ENCODE measurements around the gene ROGDI.

The ROGDI gene

DNA sequence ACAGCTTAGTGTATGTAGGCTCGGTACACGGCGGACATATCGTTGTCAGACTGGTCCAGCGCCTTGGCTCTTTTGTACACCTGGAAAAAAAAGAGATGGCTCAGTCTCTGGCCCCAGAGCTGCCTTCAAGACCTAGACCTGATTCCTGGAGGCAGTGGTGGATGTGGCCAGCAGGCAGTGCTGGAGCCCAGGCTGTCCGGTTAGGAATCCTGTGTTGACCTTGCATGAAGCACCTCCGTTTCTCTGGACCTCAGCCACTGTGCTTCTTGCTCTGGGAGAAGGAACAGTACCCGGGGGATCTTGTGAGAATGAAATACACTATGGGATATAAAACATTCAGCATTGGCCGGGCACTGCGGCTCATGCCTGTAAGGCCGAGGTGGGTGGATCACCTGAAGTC, 2.8 kb upstream of the ROGDI start:
- no peak for DNase-seq (ENCODE audit: low read depth)
- TF ChIP-seq, protein P1, sequence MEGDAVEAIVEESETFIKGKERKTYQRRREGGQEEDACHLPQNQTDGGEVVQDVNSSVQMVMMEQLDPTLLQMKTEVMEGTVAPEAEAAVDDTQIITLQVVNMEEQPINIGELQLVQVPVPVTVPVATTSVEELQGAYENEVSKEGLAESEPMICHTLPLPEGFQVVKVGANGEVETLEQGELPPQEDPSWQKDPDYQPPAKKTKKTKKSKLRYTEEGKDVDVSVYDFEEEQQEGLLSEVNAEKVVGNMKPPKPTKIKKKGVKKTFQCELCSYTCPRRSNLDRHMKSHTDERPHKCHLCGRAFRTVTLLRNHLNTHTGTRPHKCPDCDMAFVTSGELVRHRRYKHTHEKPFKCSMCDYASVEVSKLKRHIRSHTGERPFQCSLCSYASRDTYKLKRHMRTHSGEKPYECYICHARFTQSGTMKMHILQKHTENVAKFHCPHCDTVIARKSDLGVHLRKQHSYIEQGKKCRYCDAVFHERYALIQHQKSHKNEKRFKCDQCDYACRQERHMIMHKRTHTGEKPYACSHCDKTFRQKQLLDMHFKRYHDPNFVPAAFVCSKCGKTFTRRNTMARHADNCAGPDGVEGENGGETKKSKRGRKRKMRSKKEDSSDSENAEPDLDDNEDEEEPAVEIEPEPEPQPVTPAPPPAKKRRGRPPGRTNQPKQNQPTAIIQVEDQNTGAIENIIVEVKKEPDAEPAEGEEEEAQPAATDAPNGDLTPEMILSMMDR (IDR thresholded peaks at IDR 0.05; ENCODE audit: insufficient read depth, low read depth, low read length, missing control alignments): no peak
- no peak overlapping the region for H3K4me3 ChIP-seq (ENCODE audit: low read length)

DNA sequence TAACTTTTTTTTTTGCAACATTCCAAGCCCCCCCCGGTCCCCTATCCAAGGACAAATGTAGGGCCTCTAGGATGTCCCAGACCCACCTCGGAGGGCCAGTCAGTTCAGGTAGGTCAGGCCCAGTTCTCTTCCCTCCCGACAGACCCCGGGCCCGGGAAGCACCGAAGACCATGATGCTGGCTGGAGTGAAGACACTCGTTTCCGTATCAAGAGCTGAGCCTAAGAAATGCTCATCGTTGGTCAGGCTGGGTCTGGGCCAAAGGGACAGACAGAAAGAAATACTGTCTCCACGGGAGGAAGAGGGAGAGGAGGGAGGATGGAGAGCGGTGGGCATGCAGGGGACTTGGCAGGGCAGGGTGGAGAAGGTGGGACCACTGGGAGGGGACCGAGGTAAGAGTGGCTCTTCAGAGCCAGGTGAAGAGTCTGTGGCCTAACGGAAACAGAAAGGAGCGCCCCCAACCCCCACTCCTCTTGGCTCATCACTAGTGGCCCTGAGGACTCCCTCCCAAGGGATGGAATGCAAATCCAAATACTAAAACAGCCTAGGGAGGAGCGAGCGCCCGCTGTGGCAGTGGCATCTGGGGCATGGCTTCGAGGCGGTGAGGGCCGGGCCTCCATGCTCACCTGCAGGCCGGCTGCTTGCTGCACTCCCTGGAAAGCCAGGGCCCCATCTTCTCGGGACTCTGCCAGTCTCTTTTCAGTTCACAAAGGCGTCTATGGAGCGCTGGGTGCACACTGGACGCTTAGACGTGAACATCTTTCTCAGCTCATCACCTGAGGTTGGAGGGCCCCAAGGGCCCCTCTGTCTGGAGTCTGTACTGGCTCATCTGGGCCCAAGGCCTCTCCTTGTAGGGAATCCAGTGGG, 1.7 kb upstream of the ROGDI start:
- no peak overlapping the region for H3K4me3 ChIP-seq (ENCODE audit: low read length)
- TF ChIP-seq, protein P1 (IDR thresholded peaks at IDR 0.05; ENCODE audit: insufficient read depth, low read depth, low read length, missing control alignments): no peak
- DNase-seq (ENCODE audit: low read depth): no peak

DNA sequence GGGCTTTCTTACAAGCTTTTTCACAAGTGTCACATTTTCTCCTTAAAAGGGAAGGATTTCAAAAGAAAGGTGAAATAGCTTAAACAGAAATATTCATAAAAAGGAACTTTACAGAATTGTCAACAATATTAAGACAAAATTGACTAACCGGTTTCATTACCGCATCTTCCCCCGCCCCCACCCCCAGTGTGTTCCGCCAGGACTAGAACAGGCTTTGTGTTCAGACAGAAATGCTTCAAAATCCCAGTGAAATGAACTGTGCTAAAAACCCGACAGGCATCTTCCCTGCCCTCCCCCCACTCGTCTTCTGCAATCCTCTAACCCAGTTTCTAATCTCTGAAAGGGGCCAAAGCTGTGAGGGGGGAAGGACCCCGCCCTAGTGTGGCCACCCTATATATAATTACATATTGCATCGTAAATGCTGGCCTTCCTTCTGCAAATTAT, 990 bp upstream of the ROGDI start:
- peak overlapping the region; percentile 57 for H3K4me3 ChIP-seq (ENCODE audit: low read length)
- no peak for DNase-seq (ENCODE audit: low read depth)
- TF ChIP-seq, protein P1 (IDR thresholded peaks at IDR 0.05; ENCODE audit: insufficient read depth, low read depth, low read length, missing control alignments): no peak

DNA sequence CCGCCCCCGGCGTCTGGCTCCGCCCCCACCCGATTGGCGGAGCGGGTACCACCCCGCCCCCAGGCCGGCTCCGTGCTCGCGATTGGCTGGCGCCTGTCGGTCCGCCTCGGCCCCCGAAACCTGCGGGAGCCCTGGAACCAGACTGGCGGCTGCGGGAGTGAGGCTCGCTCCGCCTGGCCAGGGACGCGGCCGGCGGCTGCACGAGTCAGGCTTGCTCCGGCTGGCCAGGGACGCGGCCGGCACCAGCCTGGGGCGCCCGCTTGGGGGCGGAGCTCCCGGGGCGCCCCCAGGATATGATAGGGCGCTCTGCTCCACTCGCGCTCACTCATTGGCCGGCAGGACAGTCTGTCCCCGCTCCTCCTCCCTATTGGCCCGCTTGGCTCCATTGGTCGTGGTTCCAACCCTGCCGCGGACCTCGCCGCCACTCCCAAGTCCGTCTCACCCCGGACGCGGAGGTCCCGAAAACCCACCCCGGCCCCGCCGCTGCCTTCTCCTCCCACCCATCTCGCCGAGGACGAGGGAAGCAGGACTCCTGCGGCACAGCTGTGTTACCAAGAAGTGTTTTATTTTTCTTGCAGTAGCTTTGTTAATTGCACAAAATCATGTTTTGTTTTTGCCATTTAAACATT, 340 bp upstream of the ROGDI start:
- TF ChIP-seq, protein P1 (IDR thresholded peaks at IDR 0.05; ENCODE audit: insufficient read depth, low read depth, low read length, missing control alignments): no peak
- peak overlapping the region; percentile 57 for H3K4me3 ChIP-seq (ENCODE audit: low read length)
- DNase-seq (ENCODE audit: low read depth): peak; percentile 93

DNA sequence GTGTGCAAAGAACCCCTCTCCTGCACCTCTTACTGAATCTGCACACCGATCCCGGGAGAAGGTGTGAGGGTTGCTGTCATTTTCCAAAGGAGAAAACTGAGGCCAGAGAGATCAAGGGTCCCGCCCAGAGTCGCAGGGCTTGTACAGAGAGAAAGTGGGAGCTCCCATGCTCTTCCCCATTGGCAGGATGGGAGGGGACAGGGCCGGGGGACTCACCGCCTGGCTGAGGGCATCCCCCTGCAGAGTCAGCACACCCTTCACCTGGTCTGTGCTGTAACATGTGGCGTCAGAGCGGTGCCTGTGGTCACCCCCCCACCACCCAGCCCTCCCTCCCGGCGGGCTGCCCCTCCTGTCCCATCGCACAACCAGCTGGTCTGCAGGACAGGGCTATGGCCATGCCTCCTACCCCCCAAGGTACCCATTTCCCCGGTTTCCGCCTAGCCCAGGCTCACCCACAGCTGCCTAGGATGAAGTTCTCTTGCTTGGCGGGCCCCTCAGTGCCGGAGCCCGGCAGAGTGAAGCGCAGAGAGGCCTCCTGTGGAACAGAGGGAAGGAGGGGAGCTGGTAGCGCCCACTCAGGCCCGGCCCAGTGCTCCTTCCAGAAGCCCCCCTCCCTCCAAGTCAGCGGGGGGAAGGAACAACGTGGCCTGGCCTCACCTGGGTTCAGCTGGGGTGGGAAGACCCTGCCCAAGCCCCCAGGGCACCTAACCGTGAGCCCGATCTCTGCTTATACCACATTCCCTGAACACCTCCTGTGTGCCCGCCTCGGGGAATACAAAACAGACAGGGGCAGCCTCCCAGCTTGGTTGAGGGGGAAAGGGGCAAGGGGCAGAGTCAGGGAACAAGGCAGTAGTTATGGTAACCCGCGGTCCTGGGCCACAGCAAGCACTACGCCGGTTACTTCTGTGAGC, 1.1 kb downstream of the ROGDI start:
- H3K4me3 ChIP-seq (ENCODE audit: low read length): peak overlapping the region; percentile 57
- DNase-seq (ENCODE audit: low read depth): no peak
- TF ChIP-seq, protein P1 (IDR thresholded peaks at IDR 0.05; ENCODE audit: insufficient read depth, low read depth, low read length, missing control alignments): no peak

DNA sequence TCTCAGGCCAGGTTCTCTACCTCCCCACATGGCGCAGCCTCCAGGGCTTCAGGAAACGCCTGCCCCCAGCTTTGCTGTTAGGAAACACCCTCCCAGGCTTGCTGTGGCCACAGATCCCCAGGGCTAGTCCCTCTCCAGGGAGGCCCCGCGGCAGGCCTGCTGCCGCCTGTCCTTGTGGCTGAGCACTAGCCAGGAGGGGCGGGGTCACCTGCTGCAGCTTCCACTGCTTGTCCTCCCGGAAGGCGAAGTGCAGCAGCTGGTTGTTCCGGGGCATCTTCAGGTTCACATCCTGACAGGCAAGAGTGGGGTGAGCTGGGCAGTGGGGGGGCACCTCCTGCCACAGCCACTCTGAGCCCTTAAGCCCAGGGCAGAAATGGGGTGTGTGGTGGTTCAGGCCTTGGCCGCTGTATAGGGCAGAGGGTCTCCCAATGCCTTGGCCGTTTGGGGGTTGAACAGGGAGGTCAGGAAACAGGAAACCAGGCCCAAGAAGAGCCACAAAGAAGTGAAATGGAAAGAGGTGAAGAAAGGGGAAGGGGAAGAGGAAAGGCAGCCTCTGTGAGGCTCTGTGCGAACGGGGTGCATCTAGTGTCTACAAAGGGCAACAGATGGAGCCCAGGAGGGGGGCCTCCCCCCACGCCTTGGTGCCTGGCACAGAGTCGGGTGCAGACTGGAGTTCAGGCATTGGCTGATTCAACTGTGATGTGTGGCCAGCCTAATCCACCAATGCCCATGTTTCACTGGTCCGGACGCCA, 2.0 kb downstream of the ROGDI start:
- H3K4me3 ChIP-seq (ENCODE audit: low read length): no peak overlapping the region
- TF ChIP-seq, protein P1 (IDR thresholded peaks at IDR 0.05; ENCODE audit: insufficient read depth, low read depth, low read length, missing control alignments): no peak
- DNase-seq (ENCODE audit: low read depth): peak; percentile 62
